Coronary artery (tissue), 2 donors: ENCODE results near the gene JUNB.

Experiments
- DNase-seq: peaks from one replicate; pipeline ENCODE4 v3.0.0-alpha.2; 2017; ENCODE audit warnings: low spot score
- H3K27ac ChIP-seq, 2 donors: fragments of 200-600 bp; sonication (generic); one replicate each; pipeline ENCODE4 v1.5.1; 2016 to 2019
- H3K4me3 ChIP-seq: fragments of 200-600 bp; sonication (generic); 2 replicates; pipeline ENCODE4 v1.5.1; 2016; ENCODE audit warnings: mild to moderate bottlenecking, moderate library complexity
- TF ChIP-seq, protein P1 (sequence below): fragments of 200-600 bp; sonication (generic); IDR thresholded peaks from one replicate; pipeline ENCODE4 v1.5.1; 2019; ENCODE audit warnings: antibody characterized with exemption

JUNB gene

DNA sequence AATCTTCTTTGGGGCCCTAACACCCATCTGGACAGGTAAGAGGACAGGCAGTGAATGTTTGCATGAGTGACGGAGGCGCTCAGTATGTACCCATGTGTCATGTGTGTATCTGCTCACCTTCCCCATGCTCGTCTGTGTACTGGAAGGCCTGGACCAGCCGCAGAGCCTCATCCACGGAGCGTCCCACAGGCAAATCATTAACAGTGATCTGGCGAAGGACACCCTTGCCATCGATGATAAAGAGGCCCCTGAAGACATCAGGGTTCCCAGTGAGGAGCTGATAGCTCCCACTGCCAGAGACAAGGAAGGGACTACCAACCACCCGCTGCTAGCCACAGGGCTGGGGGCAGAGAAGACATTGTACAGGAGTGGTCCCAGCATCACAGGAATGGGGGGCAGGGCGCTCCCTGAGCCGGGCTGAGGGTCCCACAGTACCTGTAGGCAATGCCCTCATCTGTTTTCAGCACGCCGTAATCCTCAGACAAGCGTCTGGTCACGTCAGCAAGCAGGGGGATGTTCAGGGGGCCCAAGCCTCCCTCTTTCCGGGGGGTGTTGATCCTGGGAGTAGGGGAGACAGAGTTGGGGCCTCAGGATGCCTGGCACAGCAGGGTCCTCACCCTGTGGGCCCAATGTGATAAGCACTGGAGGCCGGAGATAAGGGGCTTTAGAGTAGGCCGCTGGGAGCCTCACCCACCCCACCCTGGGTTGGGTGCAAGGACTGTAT is 8.6 kb downstream of the JUNB start:
- Histone ChIP-seq H3K4me3 (no peak overlapping the region), H3K27ac (no peak overlapping the region)
- no peak for DNase-seq
- TF ChIP-seq, protein P1, sequence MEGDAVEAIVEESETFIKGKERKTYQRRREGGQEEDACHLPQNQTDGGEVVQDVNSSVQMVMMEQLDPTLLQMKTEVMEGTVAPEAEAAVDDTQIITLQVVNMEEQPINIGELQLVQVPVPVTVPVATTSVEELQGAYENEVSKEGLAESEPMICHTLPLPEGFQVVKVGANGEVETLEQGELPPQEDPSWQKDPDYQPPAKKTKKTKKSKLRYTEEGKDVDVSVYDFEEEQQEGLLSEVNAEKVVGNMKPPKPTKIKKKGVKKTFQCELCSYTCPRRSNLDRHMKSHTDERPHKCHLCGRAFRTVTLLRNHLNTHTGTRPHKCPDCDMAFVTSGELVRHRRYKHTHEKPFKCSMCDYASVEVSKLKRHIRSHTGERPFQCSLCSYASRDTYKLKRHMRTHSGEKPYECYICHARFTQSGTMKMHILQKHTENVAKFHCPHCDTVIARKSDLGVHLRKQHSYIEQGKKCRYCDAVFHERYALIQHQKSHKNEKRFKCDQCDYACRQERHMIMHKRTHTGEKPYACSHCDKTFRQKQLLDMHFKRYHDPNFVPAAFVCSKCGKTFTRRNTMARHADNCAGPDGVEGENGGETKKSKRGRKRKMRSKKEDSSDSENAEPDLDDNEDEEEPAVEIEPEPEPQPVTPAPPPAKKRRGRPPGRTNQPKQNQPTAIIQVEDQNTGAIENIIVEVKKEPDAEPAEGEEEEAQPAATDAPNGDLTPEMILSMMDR = no peak

DNA sequence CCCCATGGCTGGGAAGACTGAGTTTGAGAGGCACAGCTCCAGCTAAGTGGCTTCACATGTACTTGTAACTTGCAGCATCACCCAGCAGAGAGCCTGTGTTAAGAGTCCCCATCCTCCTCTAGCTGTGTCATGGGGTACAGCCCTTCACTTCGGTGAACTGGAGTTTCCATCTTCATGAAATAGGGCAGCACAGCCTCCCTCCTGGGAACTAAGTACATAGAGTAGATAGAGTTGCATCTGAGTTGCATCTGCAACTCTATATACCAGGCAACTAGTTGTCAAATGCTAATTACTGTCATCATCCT is 9.1 kb downstream of the JUNB start:
- TF ChIP-seq, protein P1 = no peak
- H3K4me3 ChIP-seq = peak overlapping the region; percentile 81
- no peak for DNase-seq
- no peak overlapping the region for H3K27ac ChIP-seq

DNA sequence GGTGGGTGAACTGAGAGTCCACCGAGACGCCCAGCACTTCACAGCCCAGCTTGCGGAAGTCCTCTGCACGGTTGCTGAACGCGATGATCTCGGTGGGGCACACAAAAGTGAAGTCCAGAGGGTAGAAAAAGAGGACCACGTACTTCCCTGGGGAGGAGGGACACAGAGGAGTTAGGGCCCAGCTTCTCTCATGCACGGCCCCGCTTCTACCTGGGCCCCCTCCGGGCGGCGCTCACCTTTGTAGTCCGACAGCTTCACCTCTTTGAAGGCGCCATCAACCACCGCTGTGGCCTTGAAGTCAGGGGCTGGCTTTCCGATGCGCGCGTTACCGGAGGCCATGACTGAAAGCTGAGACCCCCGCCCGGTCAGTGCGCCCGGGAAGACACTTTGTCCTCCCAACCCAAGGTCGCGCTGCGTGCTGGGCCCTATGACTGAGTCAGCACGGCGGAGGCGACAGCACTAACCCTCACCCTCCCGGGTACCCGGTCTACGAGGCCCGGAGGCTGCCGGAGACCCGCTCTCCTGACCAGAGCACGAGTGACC is 9.7 kb downstream of the JUNB start:
- TF ChIP-seq, protein P1 = no peak
- peak overlapping the region; percentile 81 for H3K4me3 ChIP-seq
- DNase-seq = no peak
- peak overlapping the region; percentile 64 to 73 for H3K27ac ChIP-seq

DNA sequence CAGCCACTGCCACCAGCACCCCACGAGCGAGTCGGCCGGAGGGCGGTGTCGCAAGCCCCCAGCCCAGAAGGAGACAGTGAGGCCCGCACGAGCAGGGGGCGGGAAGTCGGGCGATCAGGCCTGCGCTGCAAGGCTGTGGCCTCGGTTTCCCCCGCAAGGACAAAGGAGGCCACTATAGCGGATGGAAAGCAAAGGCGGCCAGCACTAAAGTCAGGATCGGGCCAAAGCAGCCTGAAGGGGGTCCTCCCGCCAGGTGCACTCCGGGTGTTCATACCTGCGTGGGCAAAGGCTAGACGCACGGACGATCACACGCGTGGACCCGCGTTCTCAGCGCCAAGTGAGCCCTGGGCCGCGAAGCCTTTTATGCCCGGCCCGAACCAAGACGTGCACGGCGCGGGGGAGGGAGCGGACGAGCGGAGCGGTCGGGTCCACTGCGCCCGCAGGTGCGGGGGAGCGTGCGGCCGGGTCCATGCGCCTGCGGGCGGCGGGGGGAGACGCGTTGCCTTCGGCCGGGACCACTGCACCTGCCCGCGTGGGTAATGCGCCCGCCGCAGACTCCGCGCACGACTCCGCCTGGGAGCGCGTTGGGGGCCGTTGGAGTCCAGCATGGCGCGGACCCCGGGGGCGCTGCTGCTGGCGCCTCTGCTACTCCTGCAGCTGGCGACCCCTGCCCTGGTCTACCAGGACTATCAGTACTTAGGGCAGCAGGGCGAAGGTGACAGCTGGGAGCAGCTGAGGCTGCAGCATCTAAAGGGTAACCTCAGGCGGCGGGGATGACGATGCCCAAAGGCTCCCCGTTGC is 10.4 kb downstream of the JUNB start, which contains the start of the genes PRDX2 and THSD8:
TSS of gene PRDX2 (minus strand) at position 335 of the 801 bp plus-strand sequence. CDS start 539 bp downstream, outside the sequence.
TSS of gene THSD8 (plus strand) at position 604 of the 801 bp plus-strand sequence. CDS start at position 607, 3 bp downstream.
- H3K4me3 ChIP-seq = peak within 1 kb of the TSS; percentile 81
- TF ChIP-seq, protein P1 = no peak
- H3K27ac ChIP-seq = peak within 1 kb of the TSS; percentile 64 to 73
- no peak for DNase-seq

DNA sequence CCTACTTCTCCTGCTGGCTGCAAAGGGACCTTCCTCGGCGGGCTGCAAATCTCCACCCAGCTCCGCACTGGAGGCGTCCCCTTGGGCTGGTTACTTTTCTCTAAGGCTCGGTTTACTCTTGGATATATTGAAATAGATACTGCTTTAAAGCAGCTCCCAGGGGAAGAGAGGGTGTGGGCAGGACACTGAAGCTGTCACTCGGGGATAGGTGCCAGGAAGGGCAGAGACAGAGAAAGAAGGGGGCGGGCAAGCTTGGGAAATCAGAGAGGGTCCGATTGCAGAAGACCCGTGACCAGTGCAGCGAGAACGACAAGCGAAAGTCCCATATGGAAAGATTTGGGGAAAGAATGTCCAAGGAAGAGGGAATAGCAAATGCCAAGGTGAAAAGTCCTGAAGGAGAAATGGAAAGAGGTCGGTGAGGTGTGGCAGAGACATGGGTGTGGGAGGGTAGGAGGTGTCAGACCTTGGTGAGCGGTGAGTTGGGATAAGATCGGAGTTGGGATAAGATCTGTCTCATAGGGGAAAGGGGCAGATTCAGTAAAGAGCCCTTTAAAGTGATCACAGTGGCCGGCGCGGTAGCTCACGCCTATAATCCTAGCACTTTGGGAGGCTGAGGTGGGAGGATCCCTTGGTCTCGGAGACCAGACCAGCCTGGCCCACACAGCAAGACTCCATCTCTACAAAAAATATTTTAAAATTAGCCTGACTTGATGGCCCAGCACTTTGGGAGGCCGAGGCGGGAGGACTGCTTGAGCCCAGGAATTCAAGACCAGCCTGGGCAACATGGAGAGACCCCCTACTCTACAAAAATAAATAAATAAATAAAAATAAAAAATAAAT is 11.2 kb downstream of the JUNB start:
- no peak for DNase-seq
- TF ChIP-seq, protein P1 = no peak
- peak overlapping the region; percentile 81 for H3K4me3 ChIP-seq
- peak overlapping the region; percentile 64 to 73 for H3K27ac ChIP-seq

DNA sequence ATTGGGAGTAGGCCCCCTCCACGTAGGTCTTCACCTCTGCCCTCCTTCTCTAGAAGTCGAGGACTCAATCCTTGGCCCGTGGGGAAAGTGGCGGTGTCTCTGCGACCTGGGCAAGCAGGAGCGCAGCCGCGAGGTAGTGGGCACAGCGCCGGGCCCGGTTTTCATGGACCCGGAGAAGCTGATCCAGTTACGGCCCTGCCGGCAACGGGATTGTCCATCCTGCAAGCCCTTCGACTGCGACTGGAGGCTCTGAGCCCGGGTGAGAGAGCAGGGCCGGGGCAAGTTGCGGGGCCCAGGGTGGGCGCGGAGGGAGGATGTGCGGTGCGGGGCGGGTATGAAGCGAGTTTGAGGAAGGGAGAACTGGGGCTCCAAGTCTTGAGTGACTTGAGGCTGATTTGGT is 12.8 kb downstream of the JUNB start:
- TF ChIP-seq, protein P1 = no peak
- DNase-seq = no peak
- Histone ChIP-seq H3K4me3 (no peak overlapping the region), H3K27ac (no peak overlapping the region)
